KMS-11 (cell line): ENCODE measurements around the gene PHEX.

Experiments
- H2AFZ ChIP-seq: fragments of 200-600 bp; sonication (generic); 2 replicates; pipeline ENCODE4 v1.6.1; 2016; ENCODE audit warnings: antibody characterized with exemption, mixed run types, low read depth
- H3K27ac ChIP-seq: fragments of 200-600 bp; sonication (generic); 2 replicates; pipeline ENCODE4 v1.6.1; 2016; ENCODE audit warnings: mild to moderate bottlenecking, mixed run types
- H3K27me3 ChIP-seq: fragments of 200-600 bp; sonication (generic); 2 replicates; pipeline ENCODE4 v1.6.1; 2017; ENCODE audit warnings: mild to moderate bottlenecking, low read depth, mixed run types, moderate library complexity; ENCODE audit not compliant: insufficient read depth
- H3K36me3 ChIP-seq: fragments of 200-600 bp; sonication (generic); 2 replicates; pipeline ENCODE4 v1.6.1; 2017; ENCODE audit warnings: mild to moderate bottlenecking, mixed run types; ENCODE audit not compliant: insufficient read depth
- H3K4me1 ChIP-seq: fragments of 200-600 bp; sonication (generic); 2 replicates; pipeline ENCODE4 v1.6.1; 2016; ENCODE audit warnings: mild to moderate bottlenecking, low read depth, mixed run types; ENCODE audit not compliant: poor library complexity, severe bottlenecking
- H3K4me2 ChIP-seq: fragments of 200-600 bp; sonication (generic); 2 replicates; pipeline ENCODE4 v1.7.0; 2016; ENCODE audit warnings: mild to moderate bottlenecking, mixed run types
- H3K4me3 ChIP-seq: fragments of 200-600 bp; sonication (generic); IDR thresholded peaks from 2 replicates; pipeline ENCODE4 v1.6.1; 2017; ENCODE audit warnings: low read depth, low read length, mixed read lengths; ENCODE audit not compliant: insufficient read depth
- H3K79me2 ChIP-seq: fragments of 200-600 bp; sonication (generic); 2 replicates; pipeline ENCODE4 v1.6.1; 2016; ENCODE audit warnings: low read depth, mixed run types; ENCODE audit not compliant: insufficient read depth
- H3K9ac ChIP-seq: fragments of 200-600 bp; sonication (generic); 2 replicates; pipeline ENCODE4 v1.6.1; 2016; ENCODE audit warnings: mild to moderate bottlenecking, mixed run types
- H4K20me1 ChIP-seq: fragments of 200-600 bp; sonication (generic); 2 replicates; pipeline ENCODE4 v1.6.1; 2016; ENCODE audit warnings: mild to moderate bottlenecking, mixed run types; ENCODE audit not compliant: insufficient read depth
- CTCF ChIP-seq: fragments of 200-600 bp; sonication (generic); conservative IDR thresholded peaks from 2 replicates; pipeline ENCODE4 v1.6.1; 2017; ENCODE audit warnings: low read depth, mild to moderate bottlenecking, antibody characterized with exemption, low read length, moderate library complexity, mixed read lengths

Gene PHEX

GRCh38 chrX:22043872-22044271 lies 11.7 kb downstream of the PHEX start:
- Histone ChIP-seq H3K4me3 (no peak overlapping the region), H3K9ac (no peak overlapping the region), H3K27me3 (no peaks in the 10 kb centered on the region), H4K20me1 (no peaks in the 10 kb centered on the region), H2AFZ (no peak overlapping the region), H3K79me2 (no peaks in the 10 kb centered on the region), H3K36me3 (no peaks in the 10 kb centered on the region), H3K4me2 (no peak overlapping the region), H3K4me1 (no peaks in the 10 kb centered on the region), H3K27ac (no peak overlapping the region)
- TF ChIP-seq CTCF: no peak

GRCh38 chrX:22047468-22047867 lies 15.3 kb downstream of the PHEX start:
- Histone ChIP-seq H3K4me1 (no peaks in the 10 kb centered on the region), H3K36me3 (no peaks in the 10 kb centered on the region), H3K27ac (no peak overlapping the region), H3K79me2 (no peaks in the 10 kb centered on the region), H3K4me3 (no peak overlapping the region), H2AFZ (no peak overlapping the region), H3K9ac (no peak overlapping the region), H3K4me2 (no peak overlapping the region), H4K20me1 (no peaks in the 10 kb centered on the region), H3K27me3 (no peaks in the 10 kb centered on the region)
- TF ChIP-seq CTCF: no peak

- Histone ChIP-seq H3K36me3 (no peaks in the 10 kb centered on the region), H3K4me3 (no peak overlapping the region), H2AFZ (no peak overlapping the region), H3K27ac (no peak overlapping the region), H3K4me2 (no peak overlapping the region), H4K20me1 (no peaks in the 10 kb centered on the region), H3K27me3 (no peaks in the 10 kb centered on the region), H3K79me2 (no peaks in the 10 kb centered on the region), H3K9ac (no peak overlapping the region), H3K4me1 (no peaks in the 10 kb centered on the region)
- no peak for TF ChIP-seq CTCF
These were observed 21.4 kb downstream of the PHEX start for GRCh38 chrX:22053481-22053880.

GRCh38 chrX:22056235-22056634 lies 24.1 kb downstream of the PHEX start:
- no peak overlapping the region for H2AFZ ChIP-seq
- no peaks in the 10 kb centered on the region for H3K27me3 ChIP-seq
- no peak overlapping the region for H3K4me3 ChIP-seq
- H3K36me3 ChIP-seq: no peaks in the 10 kb centered on the region
- no peak overlapping the region for H3K27ac ChIP-seq
- H3K9ac ChIP-seq: no peak overlapping the region
- H3K4me2 ChIP-seq: no peak overlapping the region
- H3K4me1 ChIP-seq: no peaks in the 10 kb centered on the region
- no peak for TF ChIP-seq CTCF
- no peaks in the 10 kb centered on the region for H3K79me2 ChIP-seq
- no peaks in the 10 kb centered on the region for H4K20me1 ChIP-seq

GRCh38 chrX:22057667-22058066 lies 25.5 kb downstream of the PHEX start:
- H3K4me1 ChIP-seq: no peaks in the 10 kb centered on the region
- H3K36me3 ChIP-seq: no peaks in the 10 kb centered on the region
- no peak overlapping the region for H3K9ac ChIP-seq
- no peak overlapping the region for H2AFZ ChIP-seq
- no peak overlapping the region for H3K4me2 ChIP-seq
- H4K20me1 ChIP-seq: no peaks in the 10 kb centered on the region
- TF ChIP-seq CTCF: no peak
- no peaks in the 10 kb centered on the region for H3K27me3 ChIP-seq
- no peak overlapping the region for H3K4me3 ChIP-seq
- H3K79me2 ChIP-seq: no peaks in the 10 kb centered on the region
- no peak overlapping the region for H3K27ac ChIP-seq
